Measurements from ENCODE around the gene APELA. TPM values are rescaled to one million over a fixed set of nuclear protein-coding genes. Genes with fewer than 3 reads are reported as not detected.
"Not testable (repeated sequence)": the region's sequence is repeated elsewhere in the genome, so short reads cannot be mapped to it uniquely, and the experiment has no call there.

Gene APELA
- total and polyA plus RNA-seq, 11 donors, result not detected

- TF ChIP-seq POLR2A (IDR thresholded peaks at IDR 0.05) (no peak), CTCF (IDR thresholded peaks at IDR 0.05) (no peak)
- DNase-seq (no peak), ATAC-seq (no peak)
- H3K4me3 ChIP-seq, result no peak overlapping the region
- peaks cover 0 to under 1% (median 0%) of the 10 kb centered on the region in 12 donors for H3K9me3 ChIP-seq
- intact Hi-C loops (cut with DNase I), result no loop called here
- H3K4me1 ChIP-seq, result no peaks in the 10 kb centered on the region
- no peak overlapping the region for H3K27ac ChIP-seq
- H3K27me3 ChIP-seq, result no peaks in the 10 kb centered on the region
- H3K36me3 ChIP-seq, result no peaks in the 10 kb centered on the region
- WGBS, 4 donors, result 66 to 79% (median 76%) methylated on average over 5 of the region's 5 CpGs
These were observed 27.4 kb downstream of the APELA start for GRCh38 chr4:164904336-164904735.

- DNase-seq, result no peak
- intact Hi-C loops (cut with DNase I), result no loop called here
- Histone ChIP-seq H3K9me3 (peaks cover 0 to 7% (median 0%) of the 10 kb centered on the region in 12 donors), H3K27me3 (no peaks in the 10 kb centered on the region), H3K4me3 (no peak overlapping the region), H3K27ac (no peak overlapping the region), H3K36me3 (no peaks in the 10 kb centered on the region), H3K4me1 (no peaks in the 10 kb centered on the region)
- no peak for ATAC-seq
- whole genome bisulfite sequencing, 4 donors, result 76 to 88% (median 82%) methylated on average over 2 of the region's 2 CpGs
- no peak for TF ChIP-seq POLR2A (IDR thresholded peaks at IDR 0.05)
- no peak for TF ChIP-seq CTCF (IDR thresholded peaks at IDR 0.05)
These were observed 28.0 kb downstream of the APELA start for GRCh38 chr4:164904941-164905340.

GRCh38 chr4:164906368-164906767, 29.4 kb downstream of the APELA start:
- Histone ChIP-seq H3K36me3 (no peaks in the 10 kb centered on the region), H3K27me3 (no peaks in the 10 kb centered on the region), H3K27ac (no peak overlapping the region), H3K4me3 (no peak overlapping the region), H3K9me3 (peaks cover 0 to 8% (median 0%) of the 10 kb centered on the region in 12 donors), H3K4me1 (no peaks in the 10 kb centered on the region)
- intact Hi-C loops (cut with DNase I), result no loop called here
- 37 to 81% (median 52%) methylated on average over 3 of the region's 3 CpGs for WGBS, 4 donors
- ATAC-seq (no peak), DNase-seq (no peak)
- TF ChIP-seq POLR2A (IDR thresholded peaks at IDR 0.05) (no peak), CTCF (IDR thresholded peaks at IDR 0.05) (no peak)

GRCh38 chr4:164913506-164913905, 36.5 kb downstream of the APELA start:
- H3K27me3 ChIP-seq; H3K36me3 ChIP-seq; H3K9me3 ChIP-seq; H3K4me1 ChIP-seq; ATAC-seq; intact Hi-C loops (cut with DNase I); H3K4me3 ChIP-seq; DNase-seq; H3K27ac ChIP-seq: not testable (repeated sequence)
- 75 to 88% (median 83%) methylated on average over 2 of the region's 2 CpGs for WGBS, 4 donors

GRCh38 chr4:164918956-164919355, 42.0 kb downstream of the APELA start:
- Histone ChIP-seq H3K36me3 (no peaks in the 10 kb centered on the region), H3K27me3 (no peaks in the 10 kb centered on the region), H3K4me1 (no peaks in the 10 kb centered on the region), H3K27ac (no peak overlapping the region), H3K4me3 (no peak overlapping the region), H3K9me3 (peaks cover 0 to 6% (median 0%) of the 10 kb centered on the region in 12 donors)
- TF ChIP-seq CTCF (IDR thresholded peaks at IDR 0.05), result no peak
- no peak for TF ChIP-seq POLR2A (IDR thresholded peaks at IDR 0.05)
- no peak for ATAC-seq
- 68 to 83% (median 71%) methylated on average over 3 of the region's 3 CpGs for WGBS, 4 donors
- no peak for DNase-seq
- intact Hi-C loops (cut with DNase I), result no loop called here

Data from heart left ventricle (tissue), 16 donors.